Lung (tissue), 12 donors: ENCODE results near the gene KRTCAP3. TPM values are rescaled to one million over a fixed set of nuclear protein-coding genes. Genes with fewer than 3 reads are reported as not detected.

Experiments
- ATAC-seq: fragments of 200-7000 bp; cut with Tn5 transposase; one replicate; pipeline ENCODE4 v1.9.1; 2020; ENCODE audit warnings: moderate number of reproducible peaks; ENCODE audit not compliant: insufficient read depth, low FRiP score
- DNase-seq, 3 donors: peaks; one replicate each; pipeline ENCODE4 v3.0.0-alpha.2; 2013 to 2017
- H3K27ac ChIP-seq, 2 donors: one replicate each; pipeline ENCODE4 v1.5.1; 2013; ENCODE audit warnings: mild to moderate bottlenecking in 2 of 2, moderate library complexity in 2 of 2, control low read depth in 1 of 2, inconsistent platforms in 1 of 2, low read depth in 1 of 2, low read length in 1 of 2
- H3K27me3 ChIP-seq, 3 donors: one replicate each; pipeline ENCODE4 v1.5.1; 2013; ENCODE audit warnings: low read length in 2 of 3; ENCODE audit not compliant: control insufficient read depth in 3 of 3, insufficient read depth in 3 of 3
- H3K36me3 ChIP-seq, 4 donors: one replicate each; pipeline ENCODE4 v1.5.1; 2013; ENCODE audit warnings: low read length in 4 of 4, mild to moderate bottlenecking in 1 of 4, moderate library complexity in 1 of 4; ENCODE audit not compliant: control insufficient read depth in 4 of 4, insufficient read depth in 4 of 4
- H3K4me1 ChIP-seq, 5 donors: one replicate each; pipeline ENCODE4 v1.5.1; 2013; ENCODE audit warnings: low read length in 5 of 5, mild to moderate bottlenecking in 2 of 5, moderate library complexity in 1 of 5; ENCODE audit not compliant: control insufficient read depth in 5 of 5, insufficient read depth in 5 of 5
- H3K4me3 ChIP-seq: one replicate; pipeline ENCODE4 v1.5.1; 2013; ENCODE audit warnings: mild to moderate bottlenecking, control low read depth, moderate library complexity
- H3K9ac ChIP-seq, 2 donors: one replicate each; pipeline ENCODE4 v1.5.1; 2013; ENCODE audit warnings: low read length in 2 of 2, control low read depth in 1 of 2; ENCODE audit not compliant: insufficient read depth in 1 of 2
- H3K9me3 ChIP-seq, 4 donors: one replicate each; pipeline ENCODE4 v1.5.1; 2013; ENCODE audit warnings: low read length in 3 of 4, mild to moderate bottlenecking in 1 of 4, moderate library complexity in 1 of 4; ENCODE audit not compliant: control insufficient read depth in 4 of 4, insufficient read depth in 3 of 4
- WGBS, 2 donors: extraction: QIAGEN DNeasy Blood & Tissue Kit; methylation state at CpG; one replicate each; pipeline ENCODE4 v1.1.7; 2013; 5-methylcytosine and 5-hydroxymethylcytosine counted together
- polyA plus RNA-seq, 2 donors: library from polyadenylated mRNA; stranded (reverse); fragments of 200-250 nt; gene quantifications; one replicate each; pipeline ENCODE4 v1.2.1, GENCODE V29; 2013
- total RNA-seq, 2 donors: library from RNA; depleted of rRNA in 1 of 2; stranded (reverse); fragments of >200 nt in 1 of 2; gene quantifications; one replicate each; pipeline ENCODE4 v1.2.1, GENCODE V29; 2014 to 2021
- TF ChIP-seq, protein P1 (sequence below): IDR thresholded peaks from 2 replicates; pipeline ENCODE4 v1.5.1; 2012; ENCODE audit warnings: mild to moderate bottlenecking; ENCODE audit errors: control extremely low read depth, extremely low read depth
- donor health status: control.
- donor health status: control.
- donor health status: Bipolar disorder and iron deficiency.
- donor health status: healthy.
- donor health status: DM: yes; HTN: yes; CAD: no.

Gene KRTCAP3
- total and polyA plus RNA-seq, 4 donors = 13.6 to 50.2 (median 37.7) TPM

DNA sequence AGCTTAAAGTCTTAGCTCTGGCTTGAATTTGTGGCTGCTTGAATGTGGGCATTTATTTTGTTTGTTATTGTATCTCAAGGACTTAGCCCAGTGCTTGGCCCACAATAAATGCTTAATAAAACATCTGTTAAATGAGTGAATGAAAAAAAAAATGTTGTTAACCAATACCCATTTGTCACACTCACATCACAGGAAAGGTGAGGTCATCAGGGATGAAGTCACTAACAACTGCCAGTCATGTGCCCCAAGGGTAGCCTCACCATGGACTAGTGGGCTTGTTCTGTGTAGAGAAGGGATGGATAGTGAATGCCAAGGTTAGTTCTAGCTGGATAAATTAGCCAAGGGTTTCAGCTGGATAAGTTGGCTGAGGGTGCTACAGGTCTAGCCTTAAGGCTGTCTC, 10.8 kb upstream of the KRTCAP3 start:
- H3K9me3 ChIP-seq = no peaks in the 10 kb centered on the region
- peaks cover 2 to 21% (median 6%) of the 10 kb centered on the region in 5 donors for H3K4me1 ChIP-seq
- ATAC-seq = no peak
- TF ChIP-seq, protein P1, sequence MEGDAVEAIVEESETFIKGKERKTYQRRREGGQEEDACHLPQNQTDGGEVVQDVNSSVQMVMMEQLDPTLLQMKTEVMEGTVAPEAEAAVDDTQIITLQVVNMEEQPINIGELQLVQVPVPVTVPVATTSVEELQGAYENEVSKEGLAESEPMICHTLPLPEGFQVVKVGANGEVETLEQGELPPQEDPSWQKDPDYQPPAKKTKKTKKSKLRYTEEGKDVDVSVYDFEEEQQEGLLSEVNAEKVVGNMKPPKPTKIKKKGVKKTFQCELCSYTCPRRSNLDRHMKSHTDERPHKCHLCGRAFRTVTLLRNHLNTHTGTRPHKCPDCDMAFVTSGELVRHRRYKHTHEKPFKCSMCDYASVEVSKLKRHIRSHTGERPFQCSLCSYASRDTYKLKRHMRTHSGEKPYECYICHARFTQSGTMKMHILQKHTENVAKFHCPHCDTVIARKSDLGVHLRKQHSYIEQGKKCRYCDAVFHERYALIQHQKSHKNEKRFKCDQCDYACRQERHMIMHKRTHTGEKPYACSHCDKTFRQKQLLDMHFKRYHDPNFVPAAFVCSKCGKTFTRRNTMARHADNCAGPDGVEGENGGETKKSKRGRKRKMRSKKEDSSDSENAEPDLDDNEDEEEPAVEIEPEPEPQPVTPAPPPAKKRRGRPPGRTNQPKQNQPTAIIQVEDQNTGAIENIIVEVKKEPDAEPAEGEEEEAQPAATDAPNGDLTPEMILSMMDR = no peak
- no peak overlapping the region for H3K27ac ChIP-seq
- H3K9ac ChIP-seq = no peak overlapping the region
- H3K36me3 ChIP-seq = peaks cover 22 to 34% (median 27%) of the 10 kb centered on the region in 4 donors
- H3K4me3 ChIP-seq = no peak overlapping the region
- no peak for DNase-seq
- H3K27me3 ChIP-seq = no peaks in the 10 kb centered on the region

GRCh38 chr2:27435628-27436027, 6.6 kb upstream of the KRTCAP3 start:
- no peak for ATAC-seq
- H3K27ac ChIP-seq = no peak overlapping the region
- TF ChIP-seq, protein P1 = no peak
- H3K36me3 ChIP-seq = peaks cover 47 to 60% (median 50%) of the 10 kb centered on the region in 4 donors
- DNase-seq = no peak
- H3K9me3 ChIP-seq = no peaks in the 10 kb centered on the region
- H3K9ac ChIP-seq = no peak overlapping the region
- H3K4me1 ChIP-seq = peaks cover 0 to 2% (median under 1%) of the 10 kb centered on the region in 5 donors
- no peaks in the 10 kb centered on the region for H3K27me3 ChIP-seq
- H3K4me3 ChIP-seq = no peak overlapping the region
- 93 to 96% methylated on average over 6 of the region's 6 CpGs for WGBS, 2 donors

DNA sequence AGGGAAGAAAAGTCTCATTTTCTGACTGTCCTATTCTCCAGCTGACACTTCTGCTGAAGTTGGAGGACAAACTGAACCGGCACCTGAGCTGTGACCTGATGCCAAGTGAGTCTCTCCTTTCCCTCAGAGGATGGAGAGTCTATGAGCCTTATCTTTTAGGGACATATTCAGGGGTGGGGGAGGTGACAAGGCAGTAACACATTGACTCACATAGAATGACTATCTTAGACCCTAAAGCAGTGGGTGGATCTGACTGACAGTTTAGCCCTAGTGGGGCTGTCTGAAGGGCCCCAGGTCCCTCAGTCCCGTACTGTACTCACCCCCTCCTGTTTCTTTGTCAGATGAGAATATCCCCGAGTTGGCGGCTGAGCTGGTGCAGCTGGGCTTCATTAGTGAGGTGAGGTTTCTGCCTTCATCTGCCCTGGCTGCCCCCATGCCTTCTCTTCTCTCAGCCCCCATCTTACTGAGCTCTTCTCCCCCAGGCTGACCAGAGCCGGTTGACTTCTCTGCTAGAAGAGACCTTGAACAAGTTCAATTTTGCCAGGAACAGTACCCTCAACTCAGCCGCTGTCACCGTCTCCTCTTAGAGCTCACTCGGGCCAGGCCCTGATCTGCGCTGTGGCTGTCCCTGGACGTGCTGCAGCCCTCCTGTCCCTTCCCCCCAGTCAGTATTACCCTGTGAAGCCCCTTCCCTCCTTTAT, 805 bp upstream of the KRTCAP3 start:
- Histone ChIP-seq H3K27ac (no peak overlapping the region), H3K36me3 (peaks cover 34 to 50% (median 37%) of the 10 kb centered on the region in 4 donors), H3K9me3 (no peaks in the 10 kb centered on the region), H3K4me1 (no peaks in the 10 kb centered on the region), H3K9ac (no peak overlapping the region), H3K27me3 (no peaks in the 10 kb centered on the region), H3K4me3 (no peak overlapping the region)
- WGBS, 2 donors = 89 to 94% methylated on average over 10 of the region's 10 CpGs
- TF ChIP-seq, protein P1 = no peak
- ATAC-seq (no peak), DNase-seq (peak; percentile 18 to 20 (median 18))

- Histone ChIP-seq H3K27ac (peak overlapping the region in 1 of 2 donors; percentile 78), H3K4me3 (no peak overlapping the region), H3K36me3 (peaks cover 25 to 40% (median 32%) of the 10 kb centered on the region in 4 donors), H3K4me1 (no peaks in the 10 kb centered on the region), H3K27me3 (no peaks in the 10 kb centered on the region), H3K9me3 (no peaks in the 10 kb centered on the region), H3K9ac (no peak overlapping the region)
- WGBS, 2 donors = 77 to 78% methylated on average over 6 of the region's 6 CpGs
- ATAC-seq (peak; percentile 4), DNase-seq (peak in 1 of 3 donors; percentile 15)
- TF ChIP-seq, protein P1 = no peak
Measured at GRCh38 chr2:27442920-27443282, 720 bp downstream of the KRTCAP3 start.
